Mesenchymal stem cell (in vitro differentiated cells and primary cell): ENCODE measurements around the gene IKZF5.

Source experiments
- DNase-seq: peaks from one replicate; pipeline ENCODE4 v3.0.0-alpha.2; 2013
- H2AFZ ChIP-seq: one replicate; pipeline ENCODE4 v1.6.1; 2013; ENCODE audit warnings: low read depth, mild to moderate bottlenecking, control low read depth, inconsistent platforms, low read length, moderate library complexity
- H2AK5ac ChIP-seq: 2 replicates; pipeline ENCODE4 v1.6.1; 2013; ENCODE audit warnings: low read length, moderate library complexity, mild to moderate bottlenecking, inconsistent platforms; ENCODE audit not compliant: severe bottlenecking
- H2BK120ac ChIP-seq: one replicate; pipeline ENCODE4 v1.6.1; 2013; ENCODE audit warnings: low read depth, mild to moderate bottlenecking, inconsistent platforms, low read length, moderate library complexity
- H2BK12ac ChIP-seq, 2 experiments: one replicate each; pipeline ENCODE4 v1.6.1; 2013; ENCODE audit warnings: inconsistent platforms in 2 of 2, low read length in 2 of 2, mild to moderate bottlenecking in 2 of 2, moderate library complexity in 2 of 2, control low read depth in 1 of 2
- H2BK15ac ChIP-seq: one replicate; pipeline ENCODE4 v1.6.1; 2013; ENCODE audit warnings: mild to moderate bottlenecking, low read depth, inconsistent platforms; ENCODE audit not compliant: poor library complexity, severe bottlenecking
- H2BK5ac ChIP-seq: 2 replicates; pipeline ENCODE4 v1.6.1; 2013; ENCODE audit warnings: low read depth, mild to moderate bottlenecking, low read length, control low read depth, inconsistent platforms; ENCODE audit not compliant: poor library complexity, severe bottlenecking
- H3K14ac ChIP-seq, 2 experiments: one replicate each; pipeline ENCODE4 v1.6.1; 2013; ENCODE audit warnings: inconsistent platforms in 2 of 2, low read length in 2 of 2, control low read depth in 1 of 2, mild to moderate bottlenecking in 1 of 2, moderate library complexity in 1 of 2
- H3K18ac ChIP-seq, 2 experiments: one replicate each; pipeline ENCODE4 v1.6.1; 2013; ENCODE audit warnings: inconsistent platforms in 2 of 2, low read length in 2 of 2, control low read depth in 1 of 2, low read depth in 1 of 2, mild to moderate bottlenecking in 1 of 2
- H3K23ac ChIP-seq, 2 experiments: one replicate each; pipeline ENCODE4 v1.6.1; 2013; ENCODE audit warnings: inconsistent platforms in 2 of 2, low read length in 2 of 2, mild to moderate bottlenecking in 2 of 2, moderate library complexity in 2 of 2, control low read depth in 1 of 2
- H3K27ac ChIP-seq: 2 replicates; pipeline ENCODE4 v1.5.1; 2013; ENCODE audit warnings: mild to moderate bottlenecking, moderate library complexity, low read length, control low read depth, inconsistent platforms; ENCODE audit not compliant: poor library complexity, severe bottlenecking
- H3K27me3 ChIP-seq, 2 experiments: 2 replicates each; pipeline versions ENCODE4 v1.6.1 to v1.7.0; 2013; ENCODE audit warnings: low read length in 2 of 2, mild to moderate bottlenecking in 2 of 2, moderate library complexity in 2 of 2, control low read depth in 1 of 2, inconsistent platforms in 1 of 2; ENCODE audit not compliant: control insufficient read depth in 1 of 2, insufficient read depth in 1 of 2
- H3K36me3 ChIP-seq, 2 experiments: 2 replicates each; pipeline versions ENCODE4 v1.6.1 to v1.7.0; 2013; ENCODE audit warnings: low read length in 2 of 2, control low read depth in 1 of 2, inconsistent platforms in 1 of 2, low read depth in 1 of 2, mild to moderate bottlenecking in 1 of 2; ENCODE audit not compliant: insufficient read depth in 2 of 2, control insufficient read depth in 1 of 2
- H3K4ac ChIP-seq, 2 experiments: one replicate each; pipeline ENCODE4 v1.6.1; 2013; ENCODE audit warnings: inconsistent platforms in 2 of 2, low read length in 2 of 2, mild to moderate bottlenecking in 2 of 2, moderate library complexity in 2 of 2, control low read depth in 1 of 2, low read depth in 1 of 2
- H3K4me1 ChIP-seq: 2 replicates; pipeline ENCODE4 v1.6.1; 2013; ENCODE audit warnings: low read depth, low read length, control low read depth; ENCODE audit not compliant: control insufficient read depth, insufficient read depth
- H3K4me2 ChIP-seq: 2 replicates; pipeline ENCODE4 v1.6.1; 2013; ENCODE audit warnings: low read length, mild to moderate bottlenecking, inconsistent platforms; ENCODE audit not compliant: poor library complexity, severe bottlenecking
- H3K4me3 ChIP-seq, 2 experiments: 2 replicates each; pipeline versions ENCODE4 v1.5.1 to v1.7.0; 2013; ENCODE audit warnings: low read length in 2 of 2, mild to moderate bottlenecking in 2 of 2, control low read depth in 1 of 2, low read depth in 1 of 2; ENCODE audit not compliant: insufficient read depth in 1 of 2
- H3K79me1 ChIP-seq: replicated peaks from 2 replicates; pipeline ENCODE4 v1.6.1; 2013; ENCODE audit warnings: mild to moderate bottlenecking, control low read depth, low read length, inconsistent platforms; ENCODE audit not compliant: poor library complexity, severe bottlenecking
- H3K9ac ChIP-seq: 2 replicates; pipeline ENCODE4 v1.7.0; 2013; ENCODE audit warnings: mild to moderate bottlenecking, low read length, moderate library complexity
- H3K9me3 ChIP-seq: 2 replicates; pipeline ENCODE4 v1.7.0; 2013; ENCODE audit warnings: mild to moderate bottlenecking, low read length; ENCODE audit not compliant: control insufficient read depth
- H4K8ac ChIP-seq: one replicate; pipeline ENCODE4 v1.6.1; 2013; ENCODE audit warnings: inconsistent platforms, mild to moderate bottlenecking, low read length, moderate library complexity
- H4K91ac ChIP-seq: one replicate; pipeline ENCODE4 v1.6.1; 2013; ENCODE audit warnings: mild to moderate bottlenecking, low read length, inconsistent platforms
- WGBS: methylation state at CpG from one replicate; pipeline ENCODE4 v1.1.7; 2013; ENCODE audit warnings: mixed read lengths; 5-methylcytosine and 5-hydroxymethylcytosine counted together

The IKZF5 gene

GRCh38 chr10:122995936-122996335, 12.7 kb downstream of the IKZF5 start:
- Histone ChIP-seq H3K9me3 (no peaks in the 10 kb centered on the region), H3K27me3 (no peaks in the 10 kb centered on the region), H3K9ac (no peak overlapping the region), H3K18ac (no peak overlapping the region), H2BK120ac (no peak overlapping the region), H3K79me1 (peaks cover 23% of the 10 kb centered on the region), H3K14ac (no peak overlapping the region), H2BK5ac (no peak overlapping the region), H3K27ac (no peak overlapping the region), H2BK15ac (no peak overlapping the region), H3K4me3 (no peak overlapping the region), H2BK12ac (no peak overlapping the region), H3K4ac (no peak overlapping the region), H3K36me3 (peaks cover 12 to 70% of the 10 kb centered on the region in 2 experiments), H3K23ac (no peak overlapping the region), H3K4me2 (no peak overlapping the region), H2AFZ (no peak overlapping the region), H4K8ac (no peak overlapping the region), H3K4me1 (peaks cover 1% of the 10 kb centered on the region), H2AK5ac (no peak overlapping the region), H4K91ac (no peak overlapping the region)
- WGBS = 95% methylated on average over 4 of the region's 4 CpGs
- no peak for DNase-seq

- Histone ChIP-seq H2BK15ac (no peak overlapping the region), H3K27ac (no peak overlapping the region), H4K8ac (no peak overlapping the region), H3K4me1 (peaks cover under 1% of the 10 kb centered on the region), H3K4ac (no peak overlapping the region), H3K4me3 (no peak overlapping the region), H3K9ac (no peak overlapping the region), H3K23ac (no peak overlapping the region), H3K79me1 (peaks cover 20% of the 10 kb centered on the region), H4K91ac (no peak overlapping the region), H3K18ac (no peak overlapping the region), H3K14ac (no peak overlapping the region), H3K27me3 (no peaks in the 10 kb centered on the region), H2BK5ac (no peak overlapping the region), H2BK12ac (no peak overlapping the region), H3K4me2 (no peak overlapping the region), H3K36me3 (peaks cover 12 to 66% of the 10 kb centered on the region in 2 experiments), H2AK5ac (no peak overlapping the region), H2AFZ (no peak overlapping the region), H3K9me3 (no peaks in the 10 kb centered on the region), H2BK120ac (no peak overlapping the region)
- no peak for DNase-seq
- WGBS = 89% methylated on average over 6 of the region's 6 CpGs
Observed at GRCh38 chr10:122993797-122994336, 14.7 kb downstream of the IKZF5 start.

DNA sequence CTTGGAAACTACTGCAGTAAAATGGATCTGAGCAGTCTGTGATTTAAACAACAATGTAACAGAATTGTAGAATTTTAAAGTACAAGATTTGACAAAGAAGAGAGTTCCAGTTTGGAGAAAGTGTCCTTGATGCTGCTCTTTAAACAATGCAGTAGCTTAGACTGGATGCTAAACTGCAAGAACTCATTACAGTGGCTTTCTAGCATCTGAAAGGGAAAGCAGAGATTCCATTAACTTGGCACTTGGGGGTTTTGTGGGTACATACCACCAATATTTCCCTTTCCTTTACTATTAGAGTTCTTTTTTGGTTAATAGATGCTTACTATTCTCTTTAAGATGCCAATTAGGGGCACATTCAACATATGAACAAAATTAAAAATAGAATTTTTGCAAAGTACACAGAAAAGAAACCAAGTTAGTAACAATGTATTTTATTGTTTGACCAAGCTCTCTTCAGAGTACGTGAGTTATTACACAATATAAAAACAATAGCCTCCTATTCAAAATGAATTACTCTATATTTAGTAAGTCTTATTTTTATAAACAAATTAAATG, 16.5 kb downstream of the IKZF5 start:
- Histone ChIP-seq H2BK120ac (no peak overlapping the region), H3K23ac (no peak overlapping the region), H3K9me3 (no peaks in the 10 kb centered on the region), H3K18ac (no peak overlapping the region), H2BK12ac (no peak overlapping the region), H2BK15ac (no peak overlapping the region), H3K79me1 (peaks cover 11% of the 10 kb centered on the region), H3K4ac (no peak overlapping the region), H4K91ac (no peak overlapping the region), H3K4me3 (no peak overlapping the region), H4K8ac (no peak overlapping the region), H3K4me2 (no peak overlapping the region), H3K27ac (no peak overlapping the region), H2AFZ (no peak overlapping the region), H2BK5ac (no peak overlapping the region), H3K27me3 (no peaks in the 10 kb centered on the region), H2AK5ac (no peak overlapping the region), H3K4me1 (no peaks in the 10 kb centered on the region), H3K14ac (no peak overlapping the region), H3K9ac (no peak overlapping the region), H3K36me3 (peaks cover 12 to 61% of the 10 kb centered on the region in 2 experiments)
- WGBS = no CpG with 5 or more reads among the region's 1 CpG
- DNase-seq = no peak

- Histone ChIP-seq H3K14ac (no peak overlapping the region), H3K36me3 (peaks cover 10 to 46% of the 10 kb centered on the region in 2 experiments), H3K27me3 (no peaks in the 10 kb centered on the region), H3K4me2 (no peak overlapping the region), H2BK12ac (no peak overlapping the region), H4K8ac (no peak overlapping the region), H3K23ac (no peak overlapping the region), H2BK120ac (no peak overlapping the region), H2BK15ac (no peak overlapping the region), H2AFZ (no peak overlapping the region), H4K91ac (no peak overlapping the region), H3K9ac (no peak overlapping the region), H3K4me1 (no peaks in the 10 kb centered on the region), H3K79me1 (peaks cover 7% of the 10 kb centered on the region), H2AK5ac (no peak overlapping the region), H3K4ac (no peak overlapping the region), H2BK5ac (no peak overlapping the region), H3K9me3 (no peaks in the 10 kb centered on the region), H3K18ac (no peak overlapping the region), H3K27ac (no peak overlapping the region), H3K4me3 (no peak overlapping the region)
- WGBS = 48% methylated on average over 3 of the region's 5 CpGs
- no peak for DNase-seq
Observed at GRCh38 chr10:122990278-122990677, 18.3 kb downstream of the IKZF5 start.
